GM12878 (cell line): ENCODE data around the gene DENND1B. TPM values are rescaled to one million over a fixed set of nuclear protein-coding genes. Genes with fewer than 3 reads are reported as not detected.

Experiments used
- BCLAF1 ChIP-seq: fragments of 450-650 bp; IDR thresholded peaks from 2 replicates; pipeline ENCODE4 v1.6.1; 2017; ENCODE audit warnings: antibody characterized with exemption, mild to moderate bottlenecking, moderate library complexity
- CBX3 ChIP-seq: fragments of 200-600 bp; sonication (generic); IDR thresholded peaks from 2 replicates; pipeline ENCODE4 v1.6.1; 2016; ENCODE audit warnings: low read depth, borderline replicate concordance
- E2F4 ChIP-seq: IDR thresholded peaks from 2 replicates; pipeline ENCODE4 v1.6.1; 2012; ENCODE audit warnings: low read depth, low read length, improper control_type of control experiment
- EGR1 ChIP-seq, 2 experiments: IDR thresholded peaks; 1 replicate in 1 of 2; 2 replicates in 1 of 2; pipeline ENCODE4 v1.6.1; 2011 to 2012; ENCODE audit warnings: low read depth in 2 of 2, low read length in 2 of 2, borderline replicate concordance in 1 of 2, mild to moderate bottlenecking in 1 of 2, moderate library complexity in 1 of 2
- MAX ChIP-seq: IDR thresholded peaks from 2 replicates; pipeline ENCODE4 v1.6.1; 2012; ENCODE audit warnings: low read depth, low read length, improper control_type of control experiment
- MXI1 ChIP-seq: fragments of 150-350 bp; IDR thresholded peaks from 2 replicates; pipeline ENCODE4 v1.6.1; 2011; ENCODE audit warnings: low read depth, mild to moderate bottlenecking, inconsistent platforms, low read length, improper control_type of control experiment
- MYB ChIP-seq: fragments of 150-350 bp; IDR thresholded peaks from 2 replicates; pipeline ENCODE4 v1.6.1; 2014; ENCODE audit warnings: mild to moderate bottlenecking, low read depth, low read length, borderline replicate concordance
- polyA plus RNA-seq, 11 experiments: library from polyadenylated mRNA; depleted of rRNA in 4 of 11; unstranded in 6 of 11; stranded (reverse) in 5 of 11; fragments of >200 nt; fragmentation: Nextera tagmentation in 4 of 11; fragmentation: Illumina TruSeq in 1 of 11; extraction: Ambion mirVana in 4 of 11; extraction: Trizol in 1 of 11; gene quantifications; 1 replicate in 1 of 11; 2 replicates in 10 of 11; pipeline versions ENCODE4 v1.2.1 to v1.2.3, GENCODE V29; 2011 to 2016; ENCODE audit warnings: inconsistent platforms in 2 of 11, missing spikeins in 2 of 11, low read depth in 1 of 11
- total RNA-seq, 4 experiments: library from RNA; depleted of rRNA in 3 of 4; stranded (reverse); fragments of >200 nt in 3 of 4; fragmentation: Illumina TruSeq in 1 of 4; extraction: Trizol in 1 of 4; gene quantifications; 2 replicates each; pipeline versions ENCODE4 v1.2.1 to v1.2.3, GENCODE V29; 2013 to 2021
- TF ChIP-seq, protein P1 (sequence below): IDR thresholded peaks from 2 replicates; pipeline ENCODE4 v1.6.1; 2012; ENCODE audit warnings: improper control_type of control experiment, low read depth, low read length; ENCODE audit not compliant: insufficient replicate concordance

The DENND1B gene
- total and polyA plus RNA-seq, 10 of the 15 experiments (the other 5 are each of a cell fraction or from before 2014, with no cell fraction given) = 1.7 to 10.7 (median 8.0) TPM

GRCh38 chr1:197690074-197690473, 85.2 kb downstream of the DENND1B start (continued):
- TF ChIP-seq BCLAF1 (no peak), E2F4 (no peak), MAX (no peak), MYB (no peak), MXI1 (no peak), CBX3 (no peak), EGR1 (IDR thresholded peaks at IDR 0.05; ENCODE audit: borderline replicate concordance in 1 of 2, low read depth in 2 of 2, low read length in 2 of 2) (no peak)
- TF ChIP-seq, protein P1, sequence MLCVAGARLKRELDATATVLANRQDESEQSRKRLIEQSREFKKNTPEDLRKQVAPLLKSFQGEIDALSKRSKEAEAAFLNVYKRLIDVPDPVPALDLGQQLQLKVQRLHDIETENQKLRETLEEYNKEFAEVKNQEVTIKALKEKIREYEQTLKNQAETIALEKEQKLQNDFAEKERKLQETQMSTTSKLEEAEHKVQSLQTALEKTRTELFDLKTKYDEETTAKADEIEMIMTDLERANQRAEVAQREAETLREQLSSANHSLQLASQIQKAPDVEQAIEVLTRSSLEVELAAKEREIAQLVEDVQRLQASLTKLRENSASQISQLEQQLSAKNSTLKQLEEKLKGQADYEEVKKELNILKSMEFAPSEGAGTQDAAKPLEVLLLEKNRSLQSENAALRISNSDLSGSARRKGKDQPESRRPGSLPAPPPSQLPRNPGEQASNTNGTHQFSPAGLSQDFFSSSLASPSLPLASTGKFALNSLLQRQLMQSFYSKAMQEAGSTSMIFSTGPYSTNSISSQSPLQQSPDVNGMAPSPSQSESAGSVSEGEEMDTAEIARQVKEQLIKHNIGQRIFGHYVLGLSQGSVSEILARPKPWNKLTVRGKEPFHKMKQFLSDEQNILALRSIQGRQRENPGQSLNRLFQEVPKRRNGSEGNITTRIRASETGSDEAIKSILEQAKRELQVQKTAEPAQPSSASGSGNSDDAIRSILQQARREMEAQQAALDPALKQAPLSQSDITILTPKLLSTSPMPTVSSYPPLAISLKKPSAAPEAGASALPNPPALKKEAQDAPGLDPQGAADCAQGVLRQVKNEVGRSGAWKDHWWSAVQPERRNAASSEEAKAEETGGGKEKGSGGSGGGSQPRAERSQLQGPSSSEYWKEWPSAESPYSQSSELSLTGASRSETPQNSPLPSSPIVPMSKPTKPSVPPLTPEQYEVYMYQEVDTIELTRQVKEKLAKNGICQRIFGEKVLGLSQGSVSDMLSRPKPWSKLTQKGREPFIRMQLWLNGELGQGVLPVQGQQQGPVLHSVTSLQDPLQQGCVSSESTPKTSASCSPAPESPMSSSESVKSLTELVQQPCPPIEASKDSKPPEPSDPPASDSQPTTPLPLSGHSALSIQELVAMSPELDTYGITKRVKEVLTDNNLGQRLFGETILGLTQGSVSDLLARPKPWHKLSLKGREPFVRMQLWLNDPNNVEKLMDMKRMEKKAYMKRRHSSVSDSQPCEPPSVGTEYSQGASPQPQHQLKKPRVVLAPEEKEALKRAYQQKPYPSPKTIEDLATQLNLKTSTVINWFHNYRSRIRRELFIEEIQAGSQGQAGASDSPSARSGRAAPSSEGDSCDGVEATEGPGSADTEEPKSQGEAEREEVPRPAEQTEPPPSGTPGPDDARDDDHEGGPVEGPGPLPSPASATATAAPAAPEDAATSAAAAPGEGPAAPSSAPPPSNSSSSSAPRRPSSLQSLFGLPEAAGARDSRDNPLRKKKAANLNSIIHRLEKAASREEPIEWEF = no peak
